ENCODE results near the gene PRKG2.

DNA sequence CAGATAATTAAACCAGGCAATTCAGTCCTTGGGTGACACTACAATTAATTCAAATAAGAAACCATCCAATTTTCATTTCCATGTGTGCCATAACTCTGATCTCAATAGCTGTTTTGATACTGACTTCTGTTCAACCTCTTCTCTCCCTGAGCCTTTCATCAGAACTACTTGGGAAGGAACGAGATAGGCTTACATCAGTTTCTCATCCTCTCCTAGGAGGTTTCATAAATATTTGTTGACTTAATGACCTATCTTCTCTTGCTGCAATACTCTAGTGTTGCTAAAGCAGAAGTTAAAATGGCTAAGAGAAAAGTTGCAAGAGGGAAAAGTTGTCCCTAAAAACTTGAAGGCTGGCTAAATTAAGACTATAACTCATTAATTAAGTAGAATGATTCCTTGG is 41.8 kb downstream of the PRKG2 start:
- TF ChIP-seq, protein P1, sequence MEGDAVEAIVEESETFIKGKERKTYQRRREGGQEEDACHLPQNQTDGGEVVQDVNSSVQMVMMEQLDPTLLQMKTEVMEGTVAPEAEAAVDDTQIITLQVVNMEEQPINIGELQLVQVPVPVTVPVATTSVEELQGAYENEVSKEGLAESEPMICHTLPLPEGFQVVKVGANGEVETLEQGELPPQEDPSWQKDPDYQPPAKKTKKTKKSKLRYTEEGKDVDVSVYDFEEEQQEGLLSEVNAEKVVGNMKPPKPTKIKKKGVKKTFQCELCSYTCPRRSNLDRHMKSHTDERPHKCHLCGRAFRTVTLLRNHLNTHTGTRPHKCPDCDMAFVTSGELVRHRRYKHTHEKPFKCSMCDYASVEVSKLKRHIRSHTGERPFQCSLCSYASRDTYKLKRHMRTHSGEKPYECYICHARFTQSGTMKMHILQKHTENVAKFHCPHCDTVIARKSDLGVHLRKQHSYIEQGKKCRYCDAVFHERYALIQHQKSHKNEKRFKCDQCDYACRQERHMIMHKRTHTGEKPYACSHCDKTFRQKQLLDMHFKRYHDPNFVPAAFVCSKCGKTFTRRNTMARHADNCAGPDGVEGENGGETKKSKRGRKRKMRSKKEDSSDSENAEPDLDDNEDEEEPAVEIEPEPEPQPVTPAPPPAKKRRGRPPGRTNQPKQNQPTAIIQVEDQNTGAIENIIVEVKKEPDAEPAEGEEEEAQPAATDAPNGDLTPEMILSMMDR (conservative IDR thresholded peaks at IDR 0.05; ENCODE audit: low read length) = no peak
- no peak for TF ChIP-seq EZH2phosphoT487 (IDR thresholded peaks at IDR 0.05; ENCODE audit: borderline replicate concordance, low read depth, low read length)

Data from OCI-LY7 (cell line).